Hematopoietic multipotent progenitor cell treated with erythropoietin and hydrocortisone succinate and interleukin-3 and kit ligand, for 17 days (in vitro differentiated cells): ENCODE data around the gene SLCO4A1.
A peak's percentile ranks its signal among the peaks of the same experiment; 100 is the strongest.
"Not testable (repeated sequence)": the region's sequence is repeated elsewhere in the genome, so short reads cannot be mapped to it uniquely, and the experiment has no call there.

ENCODE experiments used
- DNase-seq: peaks from one replicate; pipeline ENCODE4 v3.0.0-alpha.2; 2015; ENCODE audit warnings: low spot score

SLCO4A1 gene

DNA sequence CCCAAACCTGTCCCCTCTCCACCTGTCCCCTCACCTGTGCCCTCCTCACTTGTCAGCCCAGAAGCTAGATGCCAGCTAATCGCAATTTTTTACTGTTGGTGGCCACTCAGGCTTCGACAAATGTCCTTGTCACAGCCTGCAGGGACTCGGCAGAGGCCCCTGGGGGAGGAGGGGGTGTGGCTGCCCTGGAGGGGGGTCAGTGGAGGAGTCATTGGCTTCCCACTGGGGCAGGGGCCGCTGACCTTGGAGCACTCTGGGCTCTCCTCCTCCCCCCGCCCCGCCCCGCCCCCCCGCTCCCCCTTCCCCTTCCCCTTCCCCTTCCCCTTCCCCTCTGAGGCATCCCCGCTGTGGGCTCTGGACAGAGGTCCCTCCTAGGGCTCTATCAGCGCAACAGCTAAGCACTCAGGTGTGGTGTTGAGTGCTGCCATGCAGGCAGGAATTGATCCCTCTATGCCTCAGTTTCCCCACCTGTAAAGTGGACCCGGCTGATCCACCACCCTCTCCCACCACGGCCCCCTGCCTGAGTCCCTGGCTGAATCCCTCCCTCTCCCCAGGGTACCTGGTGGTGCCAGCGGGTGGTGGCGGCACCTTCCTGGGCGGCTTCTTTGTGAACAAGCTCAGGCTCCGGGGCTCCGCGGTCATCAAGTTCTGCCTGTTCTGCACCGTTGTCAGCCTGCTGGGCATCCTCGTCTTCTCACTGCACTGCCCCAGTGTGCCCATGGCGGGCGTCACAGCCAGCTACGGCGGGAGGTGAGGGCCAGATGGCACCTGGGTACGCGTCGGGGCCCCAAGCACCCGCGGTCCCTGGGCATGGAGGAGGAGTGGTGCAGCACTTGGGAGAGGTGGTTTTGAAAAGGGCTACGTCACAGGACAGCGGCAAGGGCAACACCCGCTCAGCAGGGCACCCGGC is 23.8 kb downstream of the SLCO4A1 start:
- DNase-seq, result no peak

- DNase-seq, result no peak
Observed at GRCh38 chr20:62666736-62667529, 24.6 kb downstream of the SLCO4A1 start.

DNA sequence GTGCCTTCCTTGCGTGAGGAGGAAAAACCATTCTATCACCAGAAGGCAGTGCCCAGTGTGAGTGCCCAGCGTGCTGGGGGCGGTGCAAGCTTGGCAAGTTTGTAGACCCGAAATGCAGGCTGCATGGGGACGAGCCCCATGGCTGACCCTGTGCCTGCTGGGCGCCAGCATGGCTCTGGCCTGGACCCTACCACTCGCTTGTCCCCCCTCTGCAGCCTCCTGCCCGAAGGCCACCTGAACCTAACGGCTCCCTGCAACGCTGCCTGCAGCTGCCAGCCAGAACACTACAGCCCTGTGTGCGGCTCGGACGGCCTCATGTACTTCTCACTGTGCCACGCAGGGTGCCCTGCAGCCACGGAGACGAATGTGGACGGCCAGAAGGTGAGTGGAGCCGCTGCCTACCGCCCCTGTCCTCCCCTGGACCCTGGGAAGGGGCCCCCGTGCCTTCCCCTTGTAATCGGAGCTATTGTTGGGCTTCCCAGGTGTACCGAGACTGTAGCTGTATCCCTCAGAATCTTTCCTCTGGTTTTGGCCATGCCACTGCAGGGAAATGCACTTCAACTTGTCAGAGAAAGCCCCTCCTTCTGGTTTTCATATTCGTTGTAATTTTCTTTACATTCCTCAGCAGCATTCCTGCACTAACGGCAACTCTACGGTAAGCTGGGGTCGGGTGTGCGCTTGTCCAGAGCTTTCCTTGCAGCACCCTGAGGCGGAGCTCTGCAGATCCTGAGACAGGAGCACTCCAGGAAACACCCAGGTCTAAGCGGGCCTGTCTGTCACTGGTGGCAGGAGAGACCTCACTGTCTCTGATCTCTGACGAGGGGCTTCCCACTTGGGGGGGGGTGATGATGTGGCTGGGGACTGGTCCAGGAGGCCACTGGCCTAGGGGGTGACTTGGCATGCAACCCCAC is 25.5 kb downstream of the SLCO4A1 start:
- DNase-seq, result no peak

GRCh38 chr20:62668441-62669027 is 26.2 kb downstream of the SLCO4A1 start:
- peak; percentile 42 for DNase-seq

DNA sequence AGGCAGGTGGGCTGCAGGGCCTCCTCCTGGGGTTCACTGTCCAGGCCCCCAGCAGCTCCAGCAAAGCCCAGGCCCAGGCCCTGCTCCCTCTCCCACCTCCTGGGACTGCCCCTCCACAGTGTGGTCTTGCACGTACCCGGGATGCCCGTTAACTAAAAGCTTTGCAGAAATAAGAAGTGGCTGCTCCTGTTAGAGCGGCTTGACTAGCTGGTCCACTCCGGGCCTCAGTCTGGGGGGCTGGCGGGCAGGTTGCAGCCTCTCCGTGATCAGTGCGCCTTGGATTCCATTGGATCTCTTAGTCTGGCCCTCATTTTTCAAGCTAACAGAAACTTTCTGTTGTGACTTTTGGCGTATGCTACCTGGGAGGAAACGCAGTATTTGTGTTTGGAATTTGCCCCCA is 26.9 kb downstream of the SLCO4A1 start:
- DNase-seq, result no peak

- no peak for DNase-seq
Observed at GRCh38 chr20:62670156-62670555, 27.9 kb downstream of the SLCO4A1 start.

DNA sequence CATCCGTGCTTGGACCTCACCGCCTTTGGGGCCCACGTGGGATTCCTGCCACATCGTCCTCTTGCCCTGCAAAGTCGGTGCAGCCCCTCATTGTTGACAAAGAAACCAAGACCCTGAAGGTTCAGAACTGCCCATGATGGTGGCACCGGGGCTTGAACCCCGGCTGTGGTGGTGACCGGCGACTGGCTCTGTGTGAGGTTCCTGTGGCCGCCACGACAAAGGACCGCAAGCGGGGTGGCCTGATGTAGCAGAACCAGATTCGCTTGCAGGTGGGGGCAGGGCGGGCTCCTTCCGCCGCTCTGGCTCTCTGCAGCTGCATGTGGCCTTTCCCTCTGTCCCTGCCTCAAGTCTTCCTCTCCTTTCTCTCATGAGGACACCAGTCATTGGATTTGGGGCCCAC is 28.7 kb downstream of the SLCO4A1 start:
- DNase-seq, result no peak

- DNase-seq, result no peak
Observed at GRCh38 chr20:62671765-62672164, 29.5 kb downstream of the SLCO4A1 start.

DNA sequence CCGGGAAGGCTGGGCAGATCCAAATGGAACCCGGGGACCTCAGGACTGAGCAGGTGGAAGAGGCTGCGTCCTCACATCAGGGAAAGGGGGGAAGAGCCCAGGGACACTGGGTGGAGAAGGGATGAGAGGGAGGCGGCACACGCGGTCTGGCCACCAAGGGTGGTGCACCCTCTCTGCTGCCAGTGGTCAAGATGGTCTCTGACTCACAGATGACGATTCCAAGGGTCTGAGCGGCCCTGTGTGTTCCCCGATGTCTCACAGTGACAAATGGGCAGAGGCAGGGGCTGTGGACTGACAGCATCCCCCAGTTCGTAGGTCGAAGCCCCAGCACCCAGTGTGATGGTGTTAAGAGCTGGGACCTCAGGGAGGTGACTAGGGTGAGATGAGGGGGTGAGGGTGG is 32.1 kb downstream of the SLCO4A1 start:
- no peak for DNase-seq

DNA sequence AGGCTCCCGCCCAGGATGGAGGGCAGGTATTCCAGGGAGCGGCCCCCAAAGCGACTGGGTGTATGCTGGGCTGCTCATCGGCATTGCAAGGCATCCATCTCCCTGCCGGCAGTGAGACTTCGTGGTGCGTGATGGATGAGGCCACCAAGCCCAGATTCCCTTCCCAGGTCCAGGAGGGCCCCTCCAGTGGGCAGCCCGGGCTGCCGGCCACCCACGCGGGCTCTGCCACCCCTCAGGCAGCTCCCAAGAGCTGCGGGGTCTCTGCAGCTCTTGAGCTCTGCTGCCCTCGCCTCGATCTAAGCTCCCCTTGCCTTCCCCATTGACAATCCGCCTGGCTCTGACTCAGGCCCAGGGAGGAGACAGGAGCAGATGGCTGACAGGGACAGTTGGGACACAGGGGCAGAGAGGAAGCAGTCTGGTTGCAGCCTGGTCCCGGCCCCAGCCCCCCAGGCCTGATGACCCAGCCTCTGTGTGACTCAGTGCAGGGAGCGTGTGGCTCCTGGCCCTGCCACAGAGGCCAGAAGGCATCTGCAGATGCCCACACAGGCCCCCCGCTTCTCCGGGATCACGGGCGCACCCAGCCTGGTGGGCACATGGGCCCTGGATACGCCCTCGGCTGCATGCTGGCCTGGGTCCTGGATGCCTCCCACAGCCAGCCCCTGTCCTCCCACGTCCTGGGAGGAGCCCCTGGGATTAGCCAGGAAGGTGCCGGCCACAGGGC is 33.0 kb downstream of the SLCO4A1 start:
- no peak for DNase-seq

DNA sequence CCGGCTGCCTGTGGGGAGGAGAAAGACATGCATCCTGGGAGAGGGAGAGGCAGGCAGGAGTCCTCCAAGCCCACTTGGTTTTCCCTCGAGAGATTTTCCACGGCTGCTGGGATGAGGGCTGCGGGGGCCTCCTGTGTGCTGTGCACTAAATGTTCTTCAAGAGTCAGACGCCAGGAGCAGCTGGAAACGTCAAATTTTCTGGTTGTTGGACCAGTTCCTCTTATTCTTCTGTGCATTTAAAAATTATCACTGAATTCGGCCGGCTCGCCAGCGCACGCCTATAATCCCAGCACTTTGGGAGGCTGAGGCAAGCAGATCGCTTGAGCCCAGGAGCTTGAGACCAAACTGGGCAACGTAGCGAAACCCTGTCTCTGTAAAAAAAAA is 33.6 kb downstream of the SLCO4A1 start:
- no peak for DNase-seq

DNA sequence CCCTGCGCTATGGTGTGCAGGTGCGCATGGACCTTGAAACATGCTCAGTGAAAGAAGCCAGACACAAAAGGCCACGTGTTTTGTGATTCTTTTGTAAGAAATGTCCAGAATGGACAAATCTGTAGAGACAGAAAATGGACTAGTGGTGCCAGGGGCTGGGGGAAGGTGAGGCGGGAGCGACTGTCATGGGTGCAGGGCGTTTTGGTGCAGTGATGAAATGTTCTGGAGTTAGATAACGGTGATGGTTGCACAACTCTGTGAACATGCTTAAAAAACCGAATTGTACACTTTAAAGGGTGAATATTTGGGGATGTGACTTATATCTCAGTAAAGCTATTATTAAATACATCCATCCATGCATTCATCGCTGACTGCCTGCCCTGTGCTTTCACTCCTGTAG is 34.7 kb downstream of the SLCO4A1 start:
- DNase-seq, result no peak

DNA sequence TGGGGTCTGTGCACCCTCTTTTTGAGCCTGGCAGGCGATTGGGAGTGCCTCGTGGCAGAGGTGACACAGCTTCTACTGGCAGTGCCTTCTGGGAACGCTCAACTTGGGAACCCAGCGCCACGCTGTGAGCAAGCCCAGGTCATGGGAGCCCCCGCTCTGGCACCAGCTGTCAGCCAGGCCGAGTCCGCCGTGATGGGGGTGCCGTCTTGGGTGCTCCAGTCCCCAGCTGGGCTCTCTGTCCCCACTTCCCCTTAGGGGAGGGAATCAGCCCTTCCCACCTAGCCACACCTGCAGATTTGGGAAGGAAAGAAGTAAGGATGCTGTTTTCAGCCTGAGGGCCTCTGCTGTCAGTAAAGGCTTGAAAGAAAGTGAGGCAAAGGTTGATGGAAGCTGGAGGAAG is 35.4 kb downstream of the SLCO4A1 start:
- no peak for DNase-seq

GRCh38 chr20:62678553-62678952 is 36.2 kb downstream of the SLCO4A1 start:
- DNase-seq, result no peak

DNA sequence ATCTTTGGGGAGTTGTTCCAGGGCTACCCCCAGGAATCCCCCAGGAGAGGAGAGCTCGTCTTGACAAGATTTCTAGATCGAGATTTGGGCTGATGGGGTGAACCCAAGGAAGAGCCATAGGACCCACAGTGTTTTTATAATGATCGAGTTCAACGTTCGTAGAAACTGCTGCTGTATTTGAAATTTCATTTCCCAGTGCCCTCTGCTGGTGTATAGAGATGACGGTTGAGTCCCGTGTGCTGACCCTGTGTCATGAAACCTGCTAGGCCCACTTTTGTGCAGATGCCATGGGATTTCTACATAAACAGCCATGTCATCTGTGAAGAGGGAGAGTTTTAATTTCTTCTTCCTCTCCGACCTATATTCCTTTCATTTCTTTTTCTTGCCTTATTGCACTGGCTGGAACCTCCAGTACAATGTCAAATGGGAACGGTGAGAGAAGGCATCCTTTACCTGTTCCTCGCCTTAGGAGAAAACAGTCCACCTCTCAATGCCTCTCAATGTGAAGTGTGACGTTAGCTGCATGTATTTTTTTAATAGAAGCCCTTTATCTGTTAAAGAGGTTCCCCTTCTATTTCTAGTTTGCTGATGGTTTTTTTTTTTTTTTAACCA is 37.8 kb downstream of the SLCO4A1 start:
- no peak for DNase-seq

DNA sequence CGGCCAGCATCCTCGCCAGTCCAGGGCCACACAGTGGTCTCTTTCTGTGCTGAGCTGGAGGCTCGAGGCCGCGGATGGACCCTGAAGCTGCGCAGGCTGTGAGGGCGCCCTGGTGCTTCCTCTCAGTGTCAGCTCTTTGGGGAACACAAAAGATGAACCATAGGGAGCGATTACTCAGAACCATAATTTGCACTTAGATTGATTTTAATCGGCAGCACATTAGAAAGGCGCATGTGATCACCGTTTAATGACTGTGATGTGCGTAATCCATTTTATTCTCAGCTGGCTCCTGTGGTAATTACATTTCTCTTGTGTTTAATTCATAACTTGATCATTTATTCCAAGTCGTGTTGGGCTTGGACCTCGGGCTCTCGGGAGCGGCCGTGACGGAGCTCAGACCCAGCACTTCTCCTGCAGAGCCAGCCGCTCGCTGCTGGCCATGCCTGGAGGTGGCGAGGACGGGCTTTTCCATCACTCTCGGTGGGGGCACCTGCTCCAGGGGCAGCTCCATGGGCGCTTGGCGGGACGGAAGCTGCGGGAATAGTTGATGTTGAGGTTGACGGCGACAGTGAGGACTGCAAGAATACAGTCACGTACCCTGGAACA is 40.7 kb downstream of the SLCO4A1 start:
- no peak for DNase-seq

DNA sequence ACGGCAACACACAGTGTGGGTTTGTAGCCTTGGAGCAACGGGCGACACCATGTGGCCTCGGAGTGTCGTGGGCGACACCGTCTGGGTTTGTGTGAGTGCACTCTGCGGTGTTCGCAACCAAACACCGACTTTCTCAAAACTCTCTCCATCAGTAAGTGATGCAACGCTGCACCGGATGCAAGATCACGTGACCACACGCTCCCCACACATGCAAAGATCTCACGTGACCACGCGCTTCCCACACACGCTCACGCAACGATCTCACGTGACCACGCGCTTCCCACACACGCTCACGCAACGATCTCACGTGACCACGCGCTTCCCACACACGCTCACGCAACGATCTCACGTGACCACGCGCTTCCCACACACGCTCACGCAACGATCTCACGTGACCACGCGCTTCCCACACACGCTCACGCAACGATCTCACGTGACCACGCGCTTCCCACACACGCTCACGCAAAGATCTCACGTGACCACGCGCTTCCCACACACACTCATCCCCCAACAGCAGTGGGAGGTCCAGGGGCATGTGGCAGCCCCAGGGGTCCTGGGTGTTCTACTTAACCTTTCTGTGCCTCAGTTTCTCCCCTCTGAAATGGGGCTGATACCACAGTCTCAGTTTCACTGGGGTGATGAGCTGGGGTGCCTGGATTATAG is 41.5 kb downstream of the SLCO4A1 start:
- not testable (repeated sequence) for DNase-seq

DNA sequence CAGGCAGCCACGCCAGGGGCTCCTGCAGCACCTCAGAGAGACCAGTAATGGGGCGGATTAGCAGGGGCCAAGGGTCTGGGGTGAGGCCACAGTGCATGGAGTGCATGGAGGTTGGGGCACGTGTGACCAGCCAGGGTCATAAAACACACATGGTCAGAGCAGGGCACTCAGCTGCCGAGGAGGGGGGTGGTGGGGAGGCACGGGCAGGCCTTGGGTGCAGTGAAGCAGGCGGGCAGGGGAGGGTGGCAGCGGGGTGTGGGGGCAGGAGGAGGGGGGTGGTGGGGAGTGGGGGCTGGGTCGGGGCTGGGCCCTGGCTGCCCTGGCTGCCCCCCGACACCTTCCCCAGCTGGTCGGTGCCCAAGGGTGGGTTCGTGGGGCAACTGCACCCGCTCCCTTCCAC is 42.7 kb downstream of the SLCO4A1 start:
- no peak for DNase-seq

GRCh38 chr20:62685781-62686555 is 43.7 kb downstream of the SLCO4A1 start:
- DNase-seq, result no peak
